Activated CD4-positive, alpha-beta T cell treated with anti-CD3 and anti-CD28 coated beads, Interleukin-2, amount 50 U/mL, for 4 hours (primary cell): ENCODE measurements around the gene SLAMF9.
"Not testable (repeated sequence)": the region's sequence is repeated elsewhere in the genome, so short reads cannot be mapped to it uniquely, and the experiment has no call there.

Experiments used
- DNase-seq, 2 experiments: peaks; one replicate each; pipeline ENCODE4 v3.0.0-alpha.2; 2020

Gene SLAMF9

DNA sequence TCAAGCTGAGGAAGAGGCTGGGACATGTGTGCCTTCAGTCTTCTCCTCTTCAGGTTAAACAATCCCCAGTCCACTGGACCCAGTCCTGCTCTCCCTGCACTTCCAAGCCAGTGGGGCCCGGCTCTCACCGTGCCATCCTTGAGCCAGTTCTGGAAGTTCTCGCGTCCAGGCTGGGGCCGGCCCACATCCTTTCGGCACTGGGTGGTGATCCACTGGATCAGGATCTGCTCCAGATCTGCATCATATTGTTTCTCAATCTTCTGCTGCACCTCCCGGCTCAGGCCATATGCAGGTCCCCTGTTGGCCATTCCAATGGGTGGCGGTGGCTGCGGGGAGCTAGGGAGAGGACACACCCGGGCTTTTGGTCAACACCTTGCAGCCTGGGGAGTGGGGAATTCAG is 33.8 kb downstream of the SLAMF9 start:
- no peak for DNase-seq

DNA sequence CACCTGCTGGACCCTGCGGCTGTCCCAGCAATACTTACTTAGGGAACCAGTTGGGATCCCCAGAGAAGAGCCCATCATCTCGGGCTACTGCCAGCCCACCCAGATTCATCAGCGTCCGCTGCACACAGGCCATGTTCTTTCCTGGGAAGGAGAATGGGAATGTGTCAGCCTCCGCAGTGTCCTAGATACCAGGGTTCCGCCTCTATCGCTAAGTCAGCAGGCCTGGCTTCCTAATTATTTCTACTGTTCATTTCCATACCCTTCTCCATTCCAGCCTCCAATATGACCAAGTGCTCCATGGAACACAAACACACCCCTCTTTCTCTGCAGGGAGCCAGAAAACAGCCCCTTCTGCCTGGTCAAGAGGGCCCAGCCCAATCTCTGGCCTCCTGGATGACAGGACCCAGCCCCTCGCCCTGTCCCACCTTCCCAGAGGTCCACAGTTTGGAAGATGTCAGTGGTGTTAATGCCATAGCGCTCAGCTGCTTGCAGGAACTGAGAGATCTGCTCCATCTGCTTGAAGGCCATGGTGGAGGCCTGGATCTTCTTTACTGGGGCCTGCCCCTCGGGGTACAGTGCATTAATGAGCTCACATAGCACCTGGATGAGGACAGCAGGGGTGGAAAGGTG is 34.7 kb downstream of the SLAMF9 start:
- DNase-seq = no peak

DNA sequence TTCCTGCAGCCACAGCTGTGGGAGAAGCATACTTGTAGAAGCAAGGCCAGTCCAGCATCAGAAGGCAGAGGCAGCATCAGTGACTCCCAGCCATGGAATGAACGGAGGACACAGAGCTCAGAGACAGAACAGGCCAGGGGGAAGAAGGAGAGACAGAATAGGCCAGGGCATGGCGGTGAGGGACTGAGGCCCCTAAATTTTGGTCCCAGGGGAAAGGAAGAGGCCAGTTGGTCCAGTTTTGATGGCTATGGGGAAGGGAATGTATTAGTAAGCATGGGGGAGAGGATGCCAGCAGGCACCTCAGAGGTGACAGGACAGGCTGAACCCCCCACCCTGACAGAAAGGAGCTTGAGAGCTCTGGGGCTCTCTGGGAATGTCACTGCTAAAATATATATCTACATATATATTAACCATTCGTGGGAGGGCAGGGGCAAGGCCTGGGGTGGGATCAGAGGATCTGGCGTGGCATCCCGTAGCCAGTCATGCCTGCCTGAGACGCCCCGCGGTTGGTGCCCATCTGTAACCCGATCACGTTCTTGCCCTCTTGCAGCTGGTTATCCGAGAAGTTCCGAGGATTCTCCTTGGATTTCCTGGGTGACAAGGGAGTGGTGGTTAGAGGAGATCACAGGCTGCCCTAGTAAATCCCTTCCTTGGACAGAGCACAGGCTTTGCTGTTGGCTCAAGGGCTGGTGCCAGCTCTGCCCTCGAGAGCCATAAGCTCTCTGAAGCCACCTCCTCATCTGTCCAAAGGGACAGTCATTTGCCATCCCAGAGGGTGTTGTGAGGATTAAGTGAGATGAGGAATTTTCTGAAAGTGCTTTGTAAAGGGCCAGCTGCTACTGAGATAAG is 35.5 kb downstream of the SLAMF9 start:
- no peak for DNase-seq

DNA sequence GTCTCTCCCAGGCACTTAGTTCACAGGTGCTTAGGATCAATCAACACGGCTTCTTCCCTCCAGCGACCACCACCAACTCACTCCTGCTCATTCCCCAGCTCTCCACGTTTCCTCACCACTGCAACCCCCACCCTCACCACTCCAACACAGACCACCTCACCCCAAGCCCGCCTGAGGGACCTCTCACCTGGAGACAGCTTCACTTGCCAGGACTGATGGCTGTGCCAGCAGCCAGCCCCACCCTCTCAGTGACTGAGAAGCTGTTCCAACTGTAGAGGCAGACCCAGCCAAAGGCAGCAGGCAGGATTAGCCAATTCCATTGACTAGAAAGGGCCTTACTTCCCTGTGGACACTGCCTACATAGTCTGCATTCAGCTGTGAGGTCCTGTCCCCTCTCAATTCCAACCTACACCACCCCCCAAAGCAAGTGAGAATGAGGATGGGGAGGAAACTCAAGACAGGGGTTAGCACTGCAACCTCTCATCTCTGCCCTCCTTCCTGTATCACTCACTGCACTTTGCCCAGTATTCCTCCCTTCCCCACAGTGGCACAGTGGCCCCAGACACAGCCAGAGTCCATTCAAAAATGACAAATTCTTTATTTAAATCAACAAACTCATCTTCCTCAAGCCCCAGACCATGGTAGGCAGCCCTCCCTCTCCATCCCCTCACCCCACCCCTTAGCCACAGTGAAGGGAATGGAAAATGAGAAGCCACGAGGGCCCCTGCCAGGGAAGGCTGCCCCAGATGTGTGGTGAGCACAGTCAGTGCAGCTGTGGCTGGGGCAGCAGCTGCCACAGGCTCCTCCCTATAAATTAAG is 36.3 kb downstream of the SLAMF9 start:
- DNase-seq = no peak

DNA sequence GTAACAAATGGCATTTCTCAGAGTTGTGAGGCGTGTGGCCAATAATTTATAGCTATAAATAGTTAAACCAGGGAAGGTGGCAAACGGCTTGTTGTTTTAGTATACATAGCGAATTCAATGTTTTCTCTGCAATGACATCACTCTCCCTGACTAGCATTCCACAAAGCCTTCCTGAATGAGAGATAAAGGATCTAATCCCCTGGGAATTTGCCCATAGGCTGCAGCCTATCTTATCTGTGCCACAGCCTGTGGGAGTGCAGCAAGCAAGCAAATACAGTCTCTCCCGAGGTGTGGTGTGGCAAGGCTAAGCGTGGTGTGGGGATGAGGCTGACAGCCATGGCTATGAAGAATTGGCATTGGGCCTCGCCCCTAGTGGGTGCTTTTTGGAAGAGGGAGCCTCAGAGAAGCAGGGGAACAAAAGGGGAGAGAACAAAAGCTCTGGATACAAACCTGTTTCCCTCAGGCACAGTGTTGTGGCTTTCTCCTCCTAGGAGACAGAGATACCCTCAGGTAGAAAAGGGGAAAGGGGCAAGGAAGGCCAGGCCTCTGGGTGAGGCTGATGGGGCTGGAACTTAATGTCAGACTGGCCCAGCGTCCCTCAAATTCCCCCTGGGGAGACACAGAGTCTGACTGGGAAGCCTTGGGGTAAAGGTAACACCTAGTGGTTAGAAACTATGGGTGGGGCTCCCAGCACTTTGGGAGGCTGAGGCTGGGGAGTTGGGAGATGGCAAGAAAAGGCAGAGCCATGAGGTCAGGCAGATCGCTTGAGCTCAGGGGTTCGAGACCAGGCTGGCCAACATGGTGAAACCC is 37.6 kb downstream of the SLAMF9 start:
- DNase-seq = no peak

DNA sequence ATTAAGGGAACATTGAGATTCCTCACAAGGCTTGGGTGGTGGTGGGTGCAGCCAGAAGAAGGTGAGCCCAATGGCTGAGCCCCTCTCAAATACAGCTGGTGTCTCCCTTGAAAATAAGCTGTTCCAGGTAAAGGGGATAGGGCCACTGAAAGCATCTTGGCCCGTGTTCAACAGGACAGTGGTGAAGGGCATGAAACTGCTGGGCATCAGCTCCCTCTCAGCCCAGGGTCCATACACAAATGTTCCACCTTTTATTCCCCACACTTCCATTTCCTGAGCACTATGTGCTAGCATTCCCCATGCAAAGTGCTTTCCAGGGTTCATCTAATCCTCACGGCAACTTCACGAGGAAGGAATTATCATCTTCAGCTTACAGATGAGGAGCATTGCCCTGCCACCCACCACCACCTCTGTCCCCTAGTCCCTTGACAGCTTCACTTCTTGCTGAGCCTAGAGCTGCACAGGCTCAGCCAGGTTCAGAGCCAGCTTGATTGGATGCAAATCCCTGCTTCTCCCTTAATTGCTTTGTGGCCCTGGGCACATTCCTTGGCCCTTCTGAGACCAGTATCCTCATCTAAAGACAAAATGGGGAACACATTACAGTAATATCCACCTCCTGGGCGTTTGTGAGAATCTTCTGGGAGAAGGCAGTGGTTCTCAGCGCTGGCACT is 38.3 kb downstream of the SLAMF9 start:
- DNase-seq = no peak

DNA sequence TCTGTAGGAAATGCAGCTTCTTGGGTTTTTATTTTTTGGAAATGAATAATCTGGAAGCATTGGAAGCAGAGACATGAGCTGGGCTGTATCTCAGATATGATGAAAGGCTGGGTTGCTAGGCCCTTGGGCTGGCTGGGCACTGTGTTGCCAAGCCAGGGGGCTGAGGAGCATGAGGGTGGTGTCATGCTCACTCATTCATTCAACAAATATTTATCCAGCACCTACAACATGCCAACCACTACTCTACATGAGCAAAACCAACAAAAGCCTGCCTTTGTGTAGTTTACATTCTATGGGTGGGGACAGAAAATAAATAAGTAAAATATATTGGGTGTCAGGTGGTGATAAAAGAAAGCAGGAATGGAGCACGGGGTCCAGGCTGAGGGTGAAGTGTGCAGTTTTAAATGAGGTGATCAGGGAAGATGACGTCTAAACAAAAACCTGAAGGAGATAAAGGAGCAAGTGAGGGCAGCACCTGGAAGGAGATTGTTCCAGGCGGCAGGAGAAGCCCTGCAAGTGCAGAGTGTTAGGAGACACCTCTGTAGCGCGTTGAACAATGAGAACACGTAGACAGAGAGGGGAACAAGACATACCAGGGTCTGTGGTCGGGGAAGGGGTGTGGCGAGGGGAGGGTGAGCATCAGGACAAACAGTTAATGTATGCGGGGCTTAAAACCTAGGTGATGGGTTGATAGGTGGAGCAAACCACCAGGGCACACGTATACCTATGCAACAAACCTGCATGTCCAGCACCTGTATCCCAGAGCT is 39.6 kb downstream of the SLAMF9 start:
- DNase-seq = no peak

DNA sequence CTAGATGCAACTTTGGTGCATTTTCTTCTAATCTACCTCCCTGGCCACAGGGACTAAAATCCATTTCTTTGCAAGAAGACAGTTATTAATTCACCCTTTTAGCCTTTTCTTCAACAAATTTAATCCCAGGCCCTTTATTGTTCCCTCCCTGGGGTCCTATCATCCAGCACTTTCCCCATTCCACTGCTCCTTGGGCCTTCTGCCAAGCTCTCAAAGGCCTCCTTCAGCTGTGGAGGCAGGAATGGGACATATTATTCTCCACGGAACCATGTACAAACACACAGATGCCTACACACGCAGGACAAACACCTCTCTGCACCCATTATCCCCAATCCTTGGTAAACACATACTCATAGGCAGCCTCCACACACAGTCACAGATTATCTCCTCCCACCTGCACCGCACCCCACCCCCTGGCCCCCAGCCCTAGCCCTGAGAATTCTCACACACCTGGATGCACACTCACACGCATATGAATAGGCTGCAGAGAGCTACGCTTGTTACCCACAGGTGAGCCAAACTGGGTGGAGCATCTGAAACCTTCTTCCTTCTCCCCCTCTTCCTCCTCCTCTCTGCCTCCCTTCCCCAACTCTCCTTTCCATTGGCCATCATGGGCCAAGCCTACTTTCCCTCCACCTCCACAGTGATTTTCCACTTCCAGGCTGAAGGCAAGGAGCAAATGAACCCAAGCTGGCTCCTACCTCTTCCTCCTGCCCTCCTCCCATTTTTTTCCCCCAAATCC is 40.4 kb downstream of the SLAMF9 start:
- no peak for DNase-seq

DNA sequence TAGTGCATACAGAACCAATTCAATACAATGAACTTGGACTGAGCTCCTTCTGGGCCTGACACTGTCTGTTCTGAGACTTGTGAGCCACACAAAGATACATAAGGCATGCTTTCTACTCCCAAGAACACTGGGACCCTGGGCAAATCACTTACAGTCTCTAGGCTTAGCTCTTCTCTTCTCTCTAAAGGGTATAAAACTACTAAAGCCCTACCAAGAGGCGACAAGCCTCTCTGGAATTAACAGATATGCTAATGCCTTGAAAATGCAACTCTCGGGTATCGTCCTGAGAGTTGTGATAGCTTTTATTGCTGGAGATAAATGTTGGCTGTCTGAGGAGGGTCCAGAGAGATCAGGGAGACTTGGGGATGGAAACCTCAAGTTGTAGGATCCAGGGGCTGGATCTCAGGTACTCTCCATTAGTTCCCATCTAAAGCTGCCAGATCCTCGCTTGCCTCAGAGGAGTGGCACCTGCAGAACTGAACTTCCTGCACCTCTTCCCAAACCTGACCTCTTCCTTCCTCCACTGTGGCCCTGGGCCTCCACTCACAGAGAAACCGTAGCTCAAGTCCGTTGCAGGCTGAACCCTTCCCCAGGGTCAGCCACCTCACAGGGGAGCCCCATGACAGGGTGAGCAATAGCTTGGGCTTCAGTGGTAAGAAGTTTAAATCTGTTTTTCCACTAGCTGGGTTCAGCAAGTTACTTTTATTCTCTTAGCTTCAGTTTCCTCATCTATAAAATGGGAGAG is 42.5 kb downstream of the SLAMF9 start:
- no peak for DNase-seq

DNA sequence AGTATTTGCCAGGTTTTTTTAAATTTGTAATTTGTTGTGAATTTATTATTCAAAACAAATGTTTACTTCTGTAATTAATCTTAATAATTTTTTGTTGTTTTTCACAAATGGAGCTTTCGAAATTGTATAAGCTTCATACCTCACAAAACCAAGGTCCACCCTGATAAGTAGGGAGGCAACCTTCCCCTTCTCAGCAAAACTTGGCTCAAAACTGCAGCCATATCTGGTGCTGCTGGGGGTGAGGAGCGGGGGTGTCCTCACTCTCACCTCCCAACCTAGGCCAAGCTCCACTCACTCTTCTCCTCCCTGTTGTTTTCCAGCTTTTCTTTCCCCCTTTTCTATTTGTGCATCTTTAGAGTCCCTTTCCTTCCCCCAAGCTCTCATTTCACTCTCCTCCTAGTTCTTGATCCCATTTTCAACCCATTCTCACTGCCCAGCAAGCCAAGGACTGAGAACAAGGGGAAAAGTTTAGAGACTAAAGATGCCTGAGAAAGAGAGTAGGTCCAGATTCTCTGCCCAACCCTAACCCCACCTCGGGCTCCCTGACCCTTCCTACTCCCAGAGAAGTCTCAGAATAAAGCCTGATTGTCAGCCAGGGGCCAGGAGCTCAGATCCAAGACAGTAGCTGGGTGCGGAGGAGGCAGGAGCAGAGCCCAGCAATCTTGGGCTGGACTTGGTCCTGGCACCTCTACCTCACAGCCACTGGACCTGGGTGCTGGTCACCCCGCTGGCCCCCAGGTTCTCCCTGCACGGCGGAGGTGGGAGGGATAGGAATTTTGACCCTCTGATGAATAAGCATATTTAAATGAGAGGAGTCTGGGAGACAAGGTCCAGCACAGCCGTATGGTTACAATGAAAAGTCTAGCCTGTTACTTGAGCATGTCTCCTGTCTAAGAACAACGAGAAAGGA is 45.8 kb downstream of the SLAMF9 start:
- no peak for DNase-seq

DNA sequence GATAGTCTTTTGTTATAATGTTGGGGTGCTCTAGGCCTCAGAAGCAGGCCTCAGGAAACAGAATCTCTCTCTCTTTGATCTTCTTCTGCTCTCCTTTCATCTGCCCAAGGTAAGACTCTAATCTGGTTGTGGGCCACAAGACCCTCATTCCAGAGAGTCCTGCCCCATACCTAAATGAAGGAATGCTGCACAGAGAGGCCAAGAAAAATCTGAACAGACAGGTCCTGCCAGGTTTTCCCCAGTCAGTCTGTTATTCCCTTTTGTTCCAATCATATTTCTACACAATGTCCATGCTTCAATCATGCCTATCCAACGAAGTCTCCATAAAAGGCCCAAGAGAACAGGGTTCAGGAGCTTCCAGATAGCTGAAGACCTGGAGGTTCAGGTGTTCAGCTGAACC is 47.1 kb downstream of the SLAMF9 start:
- no peak for DNase-seq

DNA sequence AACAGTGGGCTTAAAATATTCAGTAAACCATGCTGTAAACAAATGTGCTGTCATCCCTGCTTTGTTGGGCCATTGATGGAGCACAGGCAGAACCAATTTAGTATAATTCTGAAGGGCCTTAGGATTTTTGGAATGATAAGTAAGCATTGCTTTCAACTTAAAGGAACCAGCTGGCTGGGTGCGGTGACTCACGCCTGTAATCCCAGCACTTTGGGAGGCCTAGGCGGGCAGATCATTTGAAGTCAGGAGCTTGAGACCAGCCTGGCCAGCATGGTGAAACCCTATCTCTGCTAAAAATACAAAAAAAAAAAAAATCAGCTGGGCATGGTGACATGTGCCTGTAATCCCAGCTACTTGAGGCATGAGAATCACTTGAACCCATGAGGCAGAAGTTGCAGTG is 50.0 kb downstream of the SLAMF9 start:
- DNase-seq = not testable (repeated sequence)

DNA sequence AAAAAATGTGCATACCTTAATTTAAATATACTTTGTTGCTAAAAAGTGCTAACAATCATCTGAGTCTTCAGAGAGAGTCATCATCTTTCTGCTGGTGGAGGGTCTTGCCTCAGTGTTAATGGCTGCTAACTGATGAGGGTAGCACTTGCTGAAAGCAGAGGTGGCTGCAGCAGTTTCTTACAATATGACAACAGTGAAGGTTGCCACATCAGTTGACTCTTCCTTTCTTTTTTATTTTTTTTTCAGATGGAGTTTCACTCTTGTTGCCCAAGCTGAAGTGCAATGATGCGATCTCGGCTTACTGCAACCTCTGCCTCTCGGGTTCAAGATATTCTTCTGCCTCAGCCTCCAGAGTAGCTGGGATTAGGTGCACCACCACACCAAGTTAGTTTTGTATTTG is 51.5 kb downstream of the SLAMF9 start:
- DNase-seq = no peak
